Thyroid gland (tissue), 4 donors: ENCODE data around the gene UPF1.

Experiments used
- POLR2A ChIP-seq, 2 donors: fragments of 450-650 bp; IDR thresholded peaks; one replicate each; pipeline ENCODE4 v1.6.1; 2017; ENCODE audit warnings: antibody characterized with exemption in 2 of 2, mild to moderate bottlenecking in 2 of 2, moderate library complexity in 1 of 2
- TF ChIP-seq, protein P1 (sequence below), 6 experiments: fragments of 200-600 bp in 3 of 6; fragments of 450-650 bp in 3 of 6; sonication (generic) in 3 of 6; IDR thresholded peaks; one replicate each; pipeline ENCODE4 v1.5.1; 2016 to 2019; ENCODE audit warnings: antibody characterized with exemption in 6 of 6, mild to moderate bottlenecking in 2 of 6, inconsistent platforms in 1 of 6, moderate library complexity in 1 of 6

GRCh38 chr19:18867199-18867598, 35.4 kb downstream of the UPF1 start:
- TF ChIP-seq, protein P1, sequence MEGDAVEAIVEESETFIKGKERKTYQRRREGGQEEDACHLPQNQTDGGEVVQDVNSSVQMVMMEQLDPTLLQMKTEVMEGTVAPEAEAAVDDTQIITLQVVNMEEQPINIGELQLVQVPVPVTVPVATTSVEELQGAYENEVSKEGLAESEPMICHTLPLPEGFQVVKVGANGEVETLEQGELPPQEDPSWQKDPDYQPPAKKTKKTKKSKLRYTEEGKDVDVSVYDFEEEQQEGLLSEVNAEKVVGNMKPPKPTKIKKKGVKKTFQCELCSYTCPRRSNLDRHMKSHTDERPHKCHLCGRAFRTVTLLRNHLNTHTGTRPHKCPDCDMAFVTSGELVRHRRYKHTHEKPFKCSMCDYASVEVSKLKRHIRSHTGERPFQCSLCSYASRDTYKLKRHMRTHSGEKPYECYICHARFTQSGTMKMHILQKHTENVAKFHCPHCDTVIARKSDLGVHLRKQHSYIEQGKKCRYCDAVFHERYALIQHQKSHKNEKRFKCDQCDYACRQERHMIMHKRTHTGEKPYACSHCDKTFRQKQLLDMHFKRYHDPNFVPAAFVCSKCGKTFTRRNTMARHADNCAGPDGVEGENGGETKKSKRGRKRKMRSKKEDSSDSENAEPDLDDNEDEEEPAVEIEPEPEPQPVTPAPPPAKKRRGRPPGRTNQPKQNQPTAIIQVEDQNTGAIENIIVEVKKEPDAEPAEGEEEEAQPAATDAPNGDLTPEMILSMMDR (IDR thresholded peaks at IDR 0.05): no peak
- TF ChIP-seq POLR2A (IDR thresholded peaks at IDR 0.05): no peak
